ENCODE data around the gene MAPK8IP2. TPM values are rescaled to one million over a fixed set of nuclear protein-coding genes. Genes with fewer than 3 reads are reported as not detected.

MAPK8IP2 gene
- total and polyA plus RNA-seq, 10 of the 15 experiments (the other 5 are each of a cell fraction or from before 2014, with no cell fraction given), result 0.01 to 0.13 (median 0.06) TPM; not detected in 4

GRCh38 chr22:50583294-50583861 lies 17.2 kb upstream of the MAPK8IP2 start (continued):
- no peak for TF ChIP-seq RCOR1 (conservative IDR thresholded peaks at IDR 0.05; ENCODE audit: low read depth, low read length)
- TF ChIP-seq YY1 (IDR thresholded peaks at IDR 0.05; ENCODE audit: low read depth, low read length), result 0 out of 2 replicates have a peak, but pooled peaks have one; percentile 19
- TF ChIP-seq ZBED1 (IDR thresholded peaks at IDR 0.05; ENCODE audit: borderline replicate concordance), result no peak
- TF ChIP-seq IKZF1 (conservative IDR thresholded peaks at IDR 0.05), result peak; percentile 15; the same call in 1 of the 2 replicates
- TF ChIP-seq CREB1 (IDR thresholded peaks at IDR 0.05; ENCODE audit: low read depth), result no peak
- TF ChIP-seq PBX3 (IDR thresholded peaks at IDR 0.05; ENCODE audit: insufficient replicate concordance, low read depth, low read length), result no peak
- peak; percentile 0; the same call in 1 of the 2 replicates for TF ChIP-seq POLR2AphosphoS2 (IDR thresholded peaks at IDR 0.05; ENCODE audit: low read depth, low read length)
- peak; percentile 56; the same call in 1 of the 2 replicates for TF ChIP-seq RB1 (IDR thresholded peaks at IDR 0.05; ENCODE audit: borderline replicate concordance)

- BruUV-seq (replicated peaks), result no TSS peak
- H3K27me3 ChIP-seq (replicated peaks in 1 of 2; ENCODE audit: control insufficient read depth in 2 of 2, insufficient read depth in 2 of 2, low read length in 1 of 2), result no peaks in the 10 kb centered on the region
- RAD21 ChIA-PET (ENCODE audit: unreplicated experiment), result no interaction called here
- TF ChIP-seq PML (IDR thresholded peaks at IDR 0.05; ENCODE audit: low read length), result no peak
- TF ChIP-seq E2F8 (IDR thresholded peaks at IDR 0.05; ENCODE audit: low read depth, partially characterized antibody), result no peak
- TF ChIP-seq NR2F1 (conservative IDR thresholded peaks at IDR 0.05), result no peak
- no peak for TF ChIP-seq HDGF (IDR thresholded peaks at IDR 0.05)
- TF ChIP-seq GATAD2B (conservative IDR thresholded peaks at IDR 0.05; ENCODE audit: low read depth), result no peak
- no peak for TF ChIP-seq ZNF274 (IDR thresholded peaks at IDR 0.05; ENCODE audit: insufficient read depth, insufficient read length)
These were observed 16.2 kb upstream of the MAPK8IP2 start for GRCh38 chr22:50584106-50585096.

More at GRCh38 chr22:50584106-50585096, 16.2 kb upstream of the MAPK8IP2 start:
- FAIRE-seq (no peak), DNase-seq (ENCODE audit: low read depth, low spot score) (no peak), ATAC-seq (no peak)
- H3K36me3 ChIP-seq (ENCODE audit: control insufficient read depth in 2 of 2, insufficient read depth in 2 of 2, low read length in 1 of 2), result peaks cover 0 to 6% of the 10 kb centered on the region in 2 experiments; a peak in 2 of 4 replicates
- ChIA-PET SMC1A (ENCODE audit: uncharacterized antibody, unreplicated experiment) (interaction anchor here (0.6 kb wide), 1 partner anchor 74 kb away, joined by 3 read pairs; no protein-coding TSS in a partner anchor), POLR2A (interaction anchor here (0.7 kb wide), 1 partner anchor 59 kb away, joined by 3 read pairs; the partner anchor contains the start of gene SCO2), CTCF (interaction anchor here (0.8 to 1.4 kb wide), 2 partner anchors 36 to 115 kb away, joined by 3 to 4 read pairs; no protein-coding TSS in a partner anchor)
- H3K27ac ChIP-seq (ENCODE audit: control insufficient read depth, insufficient read depth), result no peak overlapping the region
- H3K79me2 ChIP-seq (ENCODE audit: control insufficient read depth, insufficient read depth, low read length), result peaks cover 20% of the 10 kb centered on the region
- peak overlapping the region; percentile 90; the same call in 1 of the 2 replicates for H3K4me3 ChIP-seq
- peak overlapping the region; percentile 88 for H3K4me2 ChIP-seq (ENCODE audit: control insufficient read depth, insufficient read depth)
- 93% methylated on average over 23 of the region's 23 CpGs for WGBS (ENCODE audit: insufficient coverage, insufficient replicate concordance, low lambda C conversion rate, missing lambda C conversion rate)
- in situ Hi-C loops (cut with MboI) (no loop called here), intact Hi-C loops (cut with micrococcal nuclease; ENCODE audit: unreplicated experiment) (loop anchor here (5.0 kb wide), 1 partner anchor 57 kb away; the partner anchor contains the start of gene SCO2)
- H3K9ac ChIP-seq (ENCODE audit: control insufficient read depth, insufficient read depth, low read length), result no peak overlapping the region; the same call in 1 of the 2 replicates
- no peaks in the 10 kb centered on the region for H4K20me1 ChIP-seq (ENCODE audit: control insufficient read depth, insufficient read depth)
- H3K9me3 ChIP-seq (replicated peaks; ENCODE audit: control insufficient read depth, insufficient read depth, low read length), result no peaks in the 10 kb centered on the region
- no peak overlapping the region for H2AFZ ChIP-seq (ENCODE audit: control insufficient read depth, low read depth, low read length)
- H3K4me1 ChIP-seq (ENCODE audit: control insufficient read depth, insufficient read depth, low read length), result peaks cover 9% of the 10 kb centered on the region
